Measurements from ENCODE around the gene CHRNA4.

Gene CHRNA4

GRCh38 chr20:63378626-63379025 lies 17.5 kb upstream of the CHRNA4 start:
- DNase-seq (ENCODE audit: low read depth in 1 of 2, low spot score in 1 of 2), result no peak

- DNase-seq (ENCODE audit: low read depth in 1 of 2, low spot score in 1 of 2), result no peak
Measured at GRCh38 chr20:63377951-63378381, 16.8 kb upstream of the CHRNA4 start.

GRCh38 chr20:63377256-63377941 lies 16.2 kb upstream of the CHRNA4 start:
- DNase-seq (ENCODE audit: low read depth in 1 of 2, low spot score in 1 of 2), result no peak

GRCh38 chr20:63376283-63377250 lies 15.4 kb upstream of the CHRNA4 start:
- no peak for DNase-seq (ENCODE audit: low read depth in 1 of 2, low spot score in 1 of 2)

- no peak for DNase-seq (ENCODE audit: low read depth in 1 of 2, low spot score in 1 of 2)
Measured at GRCh38 chr20:63375438-63375837, 14.3 kb upstream of the CHRNA4 start.

- DNase-seq (ENCODE audit: low read depth in 1 of 2, low spot score in 1 of 2), result no peak
Measured at GRCh38 chr20:63374504-63374903, 13.4 kb upstream of the CHRNA4 start.

GRCh38 chr20:63373996-63374395 lies 12.8 kb upstream of the CHRNA4 start:
- DNase-seq (ENCODE audit: low read depth in 1 of 2, low spot score in 1 of 2), result no peak

GRCh38 chr20:63372971-63373885 lies 12.1 kb upstream of the CHRNA4 start:
- DNase-seq (ENCODE audit: low read depth in 1 of 2, low spot score in 1 of 2), result no peak

GRCh38 chr20:63371291-63371865 lies 10.2 kb upstream of the CHRNA4 start:
- no peak for DNase-seq (ENCODE audit: low read depth in 1 of 2, low spot score in 1 of 2)

GRCh38 chr20:63370618-63371187 lies 9.6 kb upstream of the CHRNA4 start:
- DNase-seq (ENCODE audit: low read depth in 1 of 2, low spot score in 1 of 2), result no peak

GRCh38 chr20:63369724-63370617 lies 8.8 kb upstream of the CHRNA4 start:
- no peak for DNase-seq (ENCODE audit: low read depth in 1 of 2, low spot score in 1 of 2)

- DNase-seq (ENCODE audit: low read depth in 1 of 2, low spot score in 1 of 2), result no peak
Measured at GRCh38 chr20:63369024-63369530, 7.9 kb upstream of the CHRNA4 start.

- no peak for DNase-seq (ENCODE audit: low read depth in 1 of 2, low spot score in 1 of 2)
Measured at GRCh38 chr20:63368151-63368550, 7.0 kb upstream of the CHRNA4 start.

- no peak for DNase-seq (ENCODE audit: low read depth in 1 of 2, low spot score in 1 of 2)
Measured at GRCh38 chr20:63367446-63368055, 6.4 kb upstream of the CHRNA4 start.

- DNase-seq (ENCODE audit: low read depth in 1 of 2, low spot score in 1 of 2), result no peak
Measured at GRCh38 chr20:63366390-63367365, 5.5 kb upstream of the CHRNA4 start.

- no peak for DNase-seq (ENCODE audit: low read depth in 1 of 2, low spot score in 1 of 2)
Measured at GRCh38 chr20:63365601-63366389, 4.6 kb upstream of the CHRNA4 start.
